ENCODE results near the gene ASB10.

Gene ASB10

DNA sequence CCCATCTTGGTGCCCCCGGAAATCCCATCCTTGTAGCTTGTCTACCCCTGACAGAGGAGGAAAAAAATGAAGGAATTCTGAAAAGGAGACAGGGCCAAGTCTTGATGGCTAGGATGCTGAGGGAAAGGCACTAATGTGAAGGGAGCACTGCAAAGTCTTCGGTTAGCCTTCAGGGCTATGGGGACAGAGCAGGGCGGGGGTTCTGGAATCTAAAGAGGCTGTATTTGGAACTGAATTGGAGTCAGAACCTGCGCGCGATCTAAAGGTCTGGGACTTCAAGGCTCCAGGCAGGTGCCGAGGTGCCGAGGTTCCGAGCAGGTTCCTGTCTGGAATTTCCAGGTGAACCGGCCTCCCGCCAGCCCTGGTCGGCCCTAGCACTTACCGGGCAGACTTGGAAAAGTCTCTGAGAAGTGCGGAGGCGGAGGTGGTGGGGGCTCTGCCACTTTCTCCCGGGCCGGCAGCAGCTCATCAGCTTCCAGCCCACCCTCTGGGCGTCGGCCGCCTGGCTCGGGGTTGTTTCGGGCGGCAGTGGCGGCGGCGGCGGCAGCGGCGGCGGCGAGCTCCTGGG lies 20.3 kb downstream of the ASB10 start:
- DNase-seq (ENCODE audit: low read depth) = no peak

- DNase-seq (ENCODE audit: low read depth) = no peak
These were observed 25.3 kb downstream of the ASB10 start for GRCh38 chr7:151161757-151162156.

DNA sequence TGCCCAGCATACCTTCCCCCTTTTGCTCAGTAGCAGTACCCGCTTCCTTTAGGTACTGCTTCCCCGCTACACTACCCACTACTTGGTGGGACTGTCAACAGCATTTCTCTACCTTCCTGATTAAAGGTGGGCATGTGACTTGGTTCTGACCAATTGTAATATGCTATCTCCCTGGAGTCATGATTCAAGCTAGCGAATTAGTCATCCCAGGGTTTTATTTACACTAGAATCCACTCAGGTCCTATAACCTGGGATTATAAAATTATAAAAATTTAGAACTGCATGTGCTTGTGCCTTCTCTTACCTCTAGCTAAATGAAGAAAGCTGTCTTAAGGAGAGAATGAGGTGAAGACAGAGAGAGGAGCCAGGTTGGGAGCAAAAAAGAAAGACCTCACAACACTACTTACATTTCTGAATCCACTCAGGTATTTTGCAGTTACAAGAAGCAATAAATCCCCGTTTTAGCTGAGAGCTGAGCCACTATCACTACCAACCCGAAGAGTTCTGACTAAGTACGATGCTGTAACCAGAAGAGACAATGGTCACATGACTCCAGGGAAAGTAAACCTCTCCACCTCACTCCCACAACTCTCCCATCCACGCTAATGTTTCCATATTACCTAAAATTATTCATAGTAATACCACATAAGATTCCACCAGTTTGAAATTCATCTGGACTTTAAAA lies 29.3 kb downstream of the ASB10 start:
- DNase-seq (ENCODE audit: low read depth) = no peak

DNA sequence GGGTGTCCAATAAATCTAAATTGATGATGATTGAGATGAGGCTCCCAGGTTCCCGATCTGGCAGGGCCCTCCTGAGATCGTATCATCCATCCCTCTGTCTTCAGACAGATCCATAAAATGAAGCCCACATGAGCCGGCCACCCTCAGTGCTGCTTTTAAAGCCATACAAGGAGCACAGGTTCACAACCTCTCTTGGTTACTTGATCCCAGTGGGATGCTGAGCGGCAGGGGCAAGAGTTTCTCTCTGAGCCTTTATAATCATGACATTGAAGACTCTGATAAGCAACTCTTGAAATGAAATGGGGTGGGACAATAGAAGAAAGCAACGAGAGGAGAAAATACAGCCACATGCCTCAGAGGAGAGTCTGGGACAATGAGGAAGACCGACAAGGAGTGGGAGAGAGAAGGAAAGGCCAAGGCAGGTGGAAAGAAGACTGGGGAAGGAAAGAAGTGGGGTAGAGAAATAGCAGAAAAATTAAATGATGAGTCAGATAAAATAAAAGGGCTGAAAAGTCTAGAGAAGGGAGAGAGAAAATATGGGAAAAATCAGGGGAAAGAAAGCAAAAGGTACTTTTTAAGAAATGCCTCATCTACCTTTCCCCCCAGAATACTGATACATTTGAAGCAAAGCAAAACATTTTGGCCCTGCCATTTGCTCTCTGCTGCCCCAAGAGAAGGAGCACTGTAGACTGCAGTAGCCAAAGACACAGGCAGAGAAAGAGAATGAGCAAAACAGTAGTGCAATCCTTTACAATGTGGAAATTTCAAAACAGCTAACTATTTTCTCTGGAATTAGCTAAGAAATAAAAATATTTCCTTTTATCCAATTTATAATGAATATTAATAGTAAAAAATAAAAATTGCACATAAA lies 34.2 kb downstream of the ASB10 start:
- no peak for DNase-seq (ENCODE audit: low read depth)

DNA sequence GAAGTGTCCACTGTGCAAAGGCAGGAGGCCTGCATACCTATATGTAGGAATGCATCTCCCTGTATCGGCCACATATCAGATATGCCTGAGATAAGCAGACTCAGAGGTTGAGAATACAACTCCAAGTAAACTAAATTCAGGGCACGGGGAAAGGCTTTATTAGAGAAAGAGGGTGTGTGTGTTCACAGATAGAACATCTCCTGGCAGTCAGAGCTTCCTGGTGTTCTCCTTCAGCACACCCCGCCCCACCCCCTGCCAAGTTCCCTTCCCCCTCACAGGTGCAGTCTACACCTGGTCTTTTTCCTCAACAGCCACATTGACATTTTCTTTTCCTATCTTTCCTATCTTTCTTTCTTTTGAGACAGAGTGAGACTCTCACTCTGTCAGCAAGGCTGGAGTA lies 36.7 kb downstream of the ASB10 start:
- DNase-seq (ENCODE audit: low read depth) = no peak

GRCh38 chr7:151148319-151149259 lies 38.5 kb downstream of the ASB10 start:
- DNase-seq (ENCODE audit: low read depth) = no peak

DNA sequence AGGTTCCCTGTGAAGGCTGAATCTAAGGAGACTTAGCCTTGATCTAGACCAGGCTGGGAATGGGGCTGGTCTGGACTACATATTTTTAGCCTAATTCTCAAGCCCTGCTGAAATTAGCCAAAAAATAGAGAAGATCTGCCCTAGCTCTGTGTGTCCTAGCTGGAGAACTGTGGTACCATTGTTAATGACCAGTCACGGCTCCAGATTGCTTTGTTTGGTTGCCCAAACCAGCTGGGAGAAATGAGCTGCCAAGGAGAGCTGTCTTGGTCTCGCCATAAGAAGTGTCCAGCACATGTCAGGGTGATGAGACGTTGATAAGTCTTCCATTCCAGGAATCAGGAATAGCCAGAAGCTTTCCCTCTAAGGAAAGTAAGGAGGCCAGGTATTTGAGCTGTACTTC lies 40.3 kb downstream of the ASB10 start:
- no peak for DNase-seq (ENCODE audit: low read depth)

DNA sequence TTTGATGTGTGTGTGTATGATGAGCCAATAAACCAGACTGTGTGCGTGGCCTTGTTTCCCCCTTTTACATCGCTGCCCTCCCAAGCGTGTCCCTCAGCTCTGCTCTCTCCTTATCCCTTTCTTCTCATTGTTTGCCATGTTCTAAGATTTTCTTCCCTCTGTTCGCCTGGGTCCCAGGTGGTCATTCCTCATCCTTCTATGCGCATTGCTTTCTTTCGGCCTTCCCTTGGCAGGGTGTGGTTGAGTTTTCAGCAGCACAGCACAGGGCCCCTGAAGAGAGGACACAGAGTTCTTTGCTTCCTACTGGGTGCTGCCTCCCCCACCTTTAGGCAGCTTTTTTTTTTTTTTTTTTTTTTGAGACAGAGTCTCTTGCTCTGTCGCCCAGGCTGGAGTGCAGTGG lies 42.7 kb downstream of the ASB10 start:
- DNase-seq (ENCODE audit: low read depth) = no peak

- DNase-seq (ENCODE audit: low read depth) = no peak
These were observed 43.6 kb downstream of the ASB10 start for GRCh38 chr7:151143261-151144015.

DNA sequence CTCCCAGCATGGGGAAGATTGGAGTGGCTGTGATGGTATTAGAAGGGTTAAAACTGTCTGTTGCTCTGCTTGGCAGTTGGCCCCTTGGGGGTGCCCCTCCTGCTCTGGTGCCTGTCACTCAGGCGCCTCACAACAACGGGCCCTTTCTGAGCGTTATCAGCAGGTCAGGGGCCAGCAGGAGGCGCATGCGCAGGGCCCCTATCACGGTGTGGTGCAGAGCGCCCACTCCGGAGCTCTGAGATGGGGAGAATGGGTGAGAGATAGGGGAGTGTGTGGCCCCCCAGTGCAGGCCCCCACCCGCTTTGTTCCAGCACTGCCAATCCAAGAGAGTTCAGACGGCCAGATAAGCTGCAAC lies 44.4 kb downstream of the ASB10 start:
- DNase-seq (ENCODE audit: low read depth) = no peak

DNA sequence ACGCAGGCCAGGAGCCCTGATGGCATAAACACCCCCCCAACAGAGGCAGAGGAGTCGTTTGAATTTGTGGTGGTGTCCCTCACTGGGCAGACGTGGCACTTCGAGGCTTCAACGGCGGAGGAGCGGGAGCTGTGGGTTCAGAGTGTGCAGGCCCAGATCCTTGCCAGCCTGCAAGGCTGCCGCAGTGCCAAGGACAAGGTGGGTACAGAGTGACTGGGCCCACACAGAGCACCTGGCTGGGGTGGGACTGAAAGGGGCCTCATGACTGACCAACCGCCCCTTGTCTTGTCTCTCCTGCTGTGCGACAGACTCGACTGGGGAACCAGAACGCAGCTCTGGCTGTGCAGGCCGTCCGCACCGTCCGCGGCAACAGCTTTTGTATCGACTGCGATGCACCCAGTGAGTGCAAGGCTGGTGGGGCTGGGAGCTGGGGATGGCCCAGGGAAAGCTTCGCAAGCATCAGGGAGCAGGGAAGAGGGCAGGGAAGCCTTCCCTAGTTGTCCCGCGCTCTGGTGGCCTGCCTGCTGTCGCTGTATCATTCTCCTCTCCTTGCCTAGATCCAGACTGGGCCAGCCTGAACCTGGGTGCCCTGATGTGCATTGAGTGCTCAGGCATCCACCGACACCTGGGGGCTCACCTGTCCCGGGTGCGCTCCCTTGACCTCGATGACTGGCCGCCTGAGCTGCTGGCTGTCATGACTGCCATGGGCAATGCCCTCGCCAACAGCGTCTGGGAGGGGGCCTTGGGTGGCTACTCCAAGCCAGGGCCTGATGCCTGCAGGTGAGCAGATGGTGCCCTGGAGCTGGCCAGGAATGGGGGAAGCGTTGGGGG lies 45.0 kb downstream of the ASB10 start:
- no peak for DNase-seq (ENCODE audit: low read depth)

GRCh38 chr7:151141311-151141854 lies 45.7 kb downstream of the ASB10 start:
- no peak for DNase-seq (ENCODE audit: low read depth)

GRCh38 chr7:151140826-151141225 lies 46.2 kb downstream of the ASB10 start:
- DNase-seq (ENCODE audit: low read depth) = no peak

DNA sequence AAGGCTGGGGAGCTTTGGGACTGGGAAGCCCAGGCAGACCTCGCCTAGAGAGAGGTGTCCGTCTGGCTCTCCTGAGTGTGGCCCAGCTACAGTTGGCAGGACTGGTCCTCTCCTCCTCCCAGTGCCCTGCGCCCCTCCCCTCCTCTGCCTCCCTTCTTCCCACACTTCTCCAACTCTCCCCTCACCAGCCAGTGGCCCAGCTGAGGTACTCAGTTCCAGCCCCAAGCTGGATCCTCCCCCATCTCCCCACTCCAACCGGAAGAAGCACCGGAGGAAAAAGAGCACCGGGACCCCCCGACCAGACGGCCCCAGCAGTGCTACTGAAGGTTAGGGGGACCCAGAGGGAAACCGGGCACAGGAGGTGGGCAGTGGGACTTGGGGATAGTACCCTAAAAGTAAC lies 47.3 kb downstream of the ASB10 start:
- DNase-seq (ENCODE audit: low read depth) = no peak

DNA sequence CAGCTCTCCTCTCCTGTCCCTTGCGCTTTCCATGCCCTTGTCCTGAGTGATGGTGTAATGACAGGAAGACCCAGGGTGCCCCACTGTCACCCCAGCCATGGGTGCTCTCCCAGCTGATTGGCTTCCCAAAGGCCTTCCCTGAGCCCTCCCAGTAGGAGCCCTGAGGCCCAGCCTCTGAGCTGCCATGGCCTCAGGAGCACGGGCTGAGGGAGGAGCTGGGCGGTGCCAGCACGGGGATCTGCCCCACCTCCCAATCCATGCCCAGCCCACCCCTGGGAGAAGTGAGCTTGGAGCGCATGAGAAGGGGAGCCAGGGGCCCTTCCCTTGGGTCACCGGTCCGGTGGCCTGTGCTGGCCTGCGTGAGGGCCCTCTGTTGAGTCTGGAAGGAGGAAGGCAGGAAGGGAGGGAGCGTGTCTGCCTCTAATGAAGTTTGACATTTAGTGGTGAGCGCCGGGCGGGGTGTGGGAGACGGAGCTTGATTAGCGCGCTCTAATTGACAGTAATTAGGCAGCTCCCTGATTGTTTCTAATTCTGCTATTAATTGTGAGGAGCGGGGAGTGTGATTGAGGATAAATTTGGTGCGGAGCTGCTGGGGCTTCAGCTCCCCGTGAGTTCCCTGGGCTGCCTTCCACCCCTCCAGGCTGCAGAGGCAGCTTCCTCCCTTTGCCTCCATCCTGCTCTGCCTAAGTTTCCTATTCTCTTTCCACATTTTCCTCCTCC lies 47.8 kb downstream of the ASB10 start:
- DNase-seq (ENCODE audit: low read depth) = no peak

DNA sequence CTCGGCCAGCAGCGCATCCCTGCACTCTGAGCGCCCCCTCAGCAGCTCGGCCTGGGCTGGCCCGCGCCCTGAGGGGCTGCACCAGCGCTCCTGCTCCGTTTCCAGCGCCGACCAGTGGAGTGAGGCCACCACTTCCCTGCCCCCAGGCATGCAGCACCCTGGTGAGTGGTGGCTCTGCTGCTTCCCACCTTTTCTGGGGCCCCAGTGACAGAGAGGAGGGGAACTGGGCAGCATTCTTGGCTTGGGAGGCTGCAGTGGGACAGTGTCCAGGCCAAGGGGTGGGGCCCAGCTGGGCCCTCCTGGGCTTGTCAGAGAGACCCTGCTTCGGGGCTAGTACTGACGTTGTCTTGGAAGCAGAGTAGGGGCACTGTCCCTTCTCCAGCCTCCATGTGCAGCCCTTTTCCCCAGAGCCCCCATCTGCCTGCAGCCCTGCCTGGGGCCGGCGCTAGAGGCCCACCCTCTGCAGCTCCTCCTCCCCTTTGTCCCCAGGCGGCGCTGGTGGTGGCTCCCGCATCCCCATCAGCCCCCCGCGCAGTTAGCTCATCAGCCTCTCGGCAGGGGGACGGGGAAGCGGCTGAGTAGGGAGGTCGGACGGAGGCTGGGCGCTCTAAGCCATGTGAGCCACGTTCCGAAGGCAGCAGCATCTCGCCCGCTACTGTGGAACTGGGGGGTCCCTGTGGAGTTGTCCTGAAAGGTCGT lies 48.7 kb downstream of the ASB10 start:
- no peak for DNase-seq (ENCODE audit: low read depth)

DNA sequence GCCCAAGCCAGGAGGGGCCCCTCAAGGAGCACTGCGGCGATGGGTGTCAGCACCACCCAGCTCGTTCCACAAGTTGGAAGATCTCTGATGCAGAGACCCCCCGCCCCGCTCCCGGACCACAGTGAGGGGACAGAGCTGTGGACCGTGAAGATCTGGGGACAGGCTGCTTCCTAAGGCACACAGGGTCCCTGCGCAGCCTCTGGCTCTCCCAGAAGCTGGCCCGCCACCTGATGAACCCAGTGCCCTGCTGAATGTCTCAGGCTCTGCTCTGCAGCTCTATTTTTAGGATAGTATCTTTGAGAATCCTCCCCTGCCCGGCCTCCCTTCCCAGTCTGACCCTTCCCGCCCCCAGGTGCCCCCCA lies 49.3 kb downstream of the ASB10 start:
- DNase-seq (ENCODE audit: low read depth) = no peak

- DNase-seq (ENCODE audit: low read depth) = no peak
These were observed 49.9 kb downstream of the ASB10 start for GRCh38 chr7:151137076-151137675.
